Stimulated activated CD4-positive, alpha-beta T cell treated with anti-CD3 and anti-CD28 coated beads, Interleukin-1b, Interleukin-23, amount 100 ng/mL, for 4 hours (primary cell): ENCODE measurements around the gene STARD4.

Experiments
- DNase-seq, 2 donors: peaks; one replicate each; pipeline ENCODE4 v3.0.0-alpha.2; 2020; ENCODE audit warnings: low read depth in 2 of 2

The STARD4 gene

GRCh38 chr5:111472096-111472495 is 40.2 kb downstream of the STARD4 start:
- no peak for DNase-seq

GRCh38 chr5:111469903-111470302 is 42.4 kb downstream of the STARD4 start:
- DNase-seq: no peak

GRCh38 chr5:111469293-111469896 is 42.9 kb downstream of the STARD4 start:
- no peak for DNase-seq

GRCh38 chr5:111463311-111463710 is 49.0 kb downstream of the STARD4 start:
- no peak for DNase-seq

GRCh38 chr5:111461934-111462333 is 50.4 kb downstream of the STARD4 start:
- DNase-seq: no peak

- DNase-seq: no peak
These were observed 51.1 kb downstream of the STARD4 start for GRCh38 chr5:111461255-111461671.

GRCh38 chr5:111454776-111455175 is 57.6 kb downstream of the STARD4 start:
- DNase-seq: no peak

GRCh38 chr5:111454198-111454622 is 58.1 kb downstream of the STARD4 start:
- no peak for DNase-seq

- no peak for DNase-seq
These were observed 58.6 kb downstream of the STARD4 start for GRCh38 chr5:111453747-111454146.

- no peak for DNase-seq
These were observed 59.0 kb downstream of the STARD4 start for GRCh38 chr5:111453295-111453694.

- DNase-seq: no peak
These were observed 64.5 kb downstream of the STARD4 start for GRCh38 chr5:111447822-111448221.

GRCh38 chr5:111447099-111447498 is 65.2 kb downstream of the STARD4 start:
- DNase-seq: no peak
